NCI-H345 treated with DMSO at 0.1 percent for 48 hours (cell line): ENCODE results near the gene PHKG2.
"Not testable (repeated sequence)": the region's sequence is repeated elsewhere in the genome, so short reads cannot be mapped to it uniquely, and the experiment has no call there.

Experiments used
- DNase-seq: peaks from one replicate; lab custom pipeline; 2025; ENCODE audit not compliant: unreplicated experiment; lab: John Stamatoyannopoulos, UW

The PHKG2 gene, protein sequence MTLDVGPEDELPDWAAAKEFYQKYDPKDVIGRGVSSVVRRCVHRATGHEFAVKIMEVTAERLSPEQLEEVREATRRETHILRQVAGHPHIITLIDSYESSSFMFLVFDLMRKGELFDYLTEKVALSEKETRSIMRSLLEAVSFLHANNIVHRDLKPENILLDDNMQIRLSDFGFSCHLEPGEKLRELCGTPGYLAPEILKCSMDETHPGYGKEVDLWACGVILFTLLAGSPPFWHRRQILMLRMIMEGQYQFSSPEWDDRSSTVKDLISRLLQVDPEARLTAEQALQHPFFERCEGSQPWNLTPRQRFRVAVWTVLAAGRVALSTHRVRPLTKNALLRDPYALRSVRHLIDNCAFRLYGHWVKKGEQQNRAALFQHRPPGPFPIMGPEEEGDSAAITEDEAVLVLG

DNA sequence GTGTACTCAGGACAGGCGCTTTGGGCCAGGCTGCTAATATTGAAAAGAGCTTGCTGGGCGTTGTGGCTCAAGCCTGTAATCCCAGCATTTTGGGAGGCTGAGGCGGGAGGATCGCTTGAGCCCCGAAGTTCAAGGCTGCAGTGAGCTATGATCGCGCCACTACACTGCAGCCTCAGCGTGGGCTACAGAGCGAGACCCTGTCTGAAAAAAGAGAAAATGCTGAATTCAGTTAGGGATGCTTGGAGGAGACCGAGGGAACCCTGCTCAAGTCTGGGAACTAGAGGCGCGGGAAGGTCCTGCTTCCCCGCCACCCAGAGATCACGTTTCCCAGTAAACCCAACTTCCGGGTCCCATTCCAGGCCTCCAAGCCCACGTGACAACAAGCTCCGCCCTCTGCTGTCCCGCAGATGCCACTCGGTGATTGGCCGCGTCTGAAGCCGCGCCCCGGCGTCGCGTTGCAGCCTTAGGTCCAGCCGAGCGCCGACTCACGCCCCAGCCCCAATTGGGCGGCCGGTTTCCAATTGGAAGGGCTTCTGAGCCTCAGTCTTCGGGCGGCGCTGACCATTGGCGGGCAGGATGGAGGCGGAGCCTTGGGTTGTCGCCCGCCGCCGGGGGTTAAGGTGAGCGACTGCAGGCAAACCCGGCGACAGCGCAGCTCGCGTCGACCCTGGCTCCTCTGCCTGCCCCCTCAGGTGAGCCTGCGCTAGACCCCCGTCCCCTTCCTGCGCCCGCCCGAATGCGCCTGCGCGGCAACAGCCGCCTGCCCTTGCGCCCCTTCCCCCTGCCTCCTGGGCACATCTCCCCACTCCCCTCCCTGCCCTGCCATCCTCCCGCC, at the start of gene PHKG2:
TSS of gene PHKG2 (plus strand) at position 627 of the 835 bp plus-strand sequence. CDS start 396 bp downstream, outside the sequence.
- peak; percentile 100 for DNase-seq

DNA sequence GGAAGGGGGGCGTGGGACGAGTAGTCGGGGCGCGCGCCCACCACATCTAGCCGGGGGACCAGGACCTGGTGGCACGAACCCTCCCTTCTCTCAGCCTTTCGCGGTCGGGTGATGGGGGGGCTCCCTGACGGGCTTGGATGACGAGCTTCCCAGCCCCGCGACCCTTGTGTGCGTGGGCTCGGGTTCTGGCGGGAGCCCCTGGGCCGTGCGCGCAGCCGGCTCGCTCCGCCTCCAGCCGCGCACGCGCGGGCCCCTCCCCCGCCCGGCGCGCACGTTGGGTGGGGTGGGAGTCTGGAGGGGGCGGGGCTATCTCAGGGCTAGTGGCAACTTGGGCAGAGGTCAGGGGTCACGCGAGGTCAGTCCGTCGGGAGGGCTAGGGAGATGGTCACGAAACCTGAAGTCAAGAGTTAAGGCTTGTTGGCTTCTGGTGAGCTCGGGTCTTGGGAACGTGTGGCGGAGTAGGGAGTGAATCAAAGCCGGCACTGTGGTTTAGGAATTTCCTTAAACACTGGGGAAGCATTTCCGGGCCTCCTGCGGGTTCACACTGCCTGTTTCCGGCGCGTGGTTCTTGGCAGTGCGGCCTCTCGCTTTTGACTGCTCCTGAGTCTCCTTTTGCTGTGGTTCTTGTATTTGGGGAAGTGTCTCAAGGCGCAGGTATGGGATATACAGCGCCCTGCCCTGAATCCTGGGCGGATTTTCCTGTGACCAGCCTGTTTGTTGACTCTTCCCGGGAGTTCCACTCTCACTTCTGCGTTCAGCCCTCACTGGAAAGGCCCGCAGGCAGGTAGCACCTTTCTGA, 49.2 kb upstream of the PHKG2 start, which contains the start of gene SRCAP:
TSS of gene SRCAP (plus strand) at position 356 of the 799 bp plus-strand sequence. CDS start 1,654 bp downstream, outside the sequence.
- peak; percentile 82 for DNase-seq

DNA sequence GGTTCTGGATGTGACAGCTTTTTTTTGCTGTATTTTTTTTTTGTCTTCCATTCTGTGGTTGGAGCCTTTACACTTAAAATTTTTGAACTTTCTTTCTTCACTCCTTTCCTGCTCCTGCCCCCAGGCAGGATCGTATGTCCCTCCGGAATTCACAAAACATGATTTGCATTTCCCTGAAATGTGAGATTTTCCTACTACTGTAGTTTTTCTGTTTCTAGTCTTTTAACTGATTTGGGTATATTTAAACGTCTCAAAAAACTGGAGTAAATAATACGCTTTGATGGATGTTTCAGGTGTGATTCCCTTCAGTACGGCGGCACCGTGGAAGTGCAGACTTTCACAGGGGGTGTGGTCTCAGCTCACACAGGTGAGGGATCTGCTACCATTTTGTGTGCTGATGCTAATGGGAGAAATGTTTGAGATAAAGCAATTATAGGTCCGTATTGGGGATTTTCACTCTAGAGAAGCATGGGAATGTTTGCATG, 48.6 kb upstream of the PHKG2 start:
- DNase-seq, result no peak

DNA sequence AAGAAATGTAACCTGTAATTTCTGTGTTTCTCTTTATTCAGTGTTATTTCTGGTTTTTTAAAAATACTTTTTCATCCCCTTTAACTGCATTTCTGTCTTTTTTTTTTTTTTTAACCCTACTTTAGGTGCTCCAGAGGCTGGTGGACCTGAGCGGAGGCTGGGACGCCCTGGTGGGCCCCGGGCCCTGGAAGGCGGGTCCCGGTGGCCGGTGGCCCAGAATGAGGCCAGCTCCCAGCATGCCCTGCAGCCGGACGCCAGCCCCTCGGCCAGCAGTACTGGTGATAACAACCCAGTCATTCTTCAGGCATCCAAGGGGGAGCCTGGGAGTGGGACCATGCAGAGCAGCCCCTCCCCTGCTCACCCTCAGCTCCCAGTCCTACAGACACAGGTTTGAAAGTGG, 47.7 kb upstream of the PHKG2 start:
- DNase-seq, result no peak

DNA sequence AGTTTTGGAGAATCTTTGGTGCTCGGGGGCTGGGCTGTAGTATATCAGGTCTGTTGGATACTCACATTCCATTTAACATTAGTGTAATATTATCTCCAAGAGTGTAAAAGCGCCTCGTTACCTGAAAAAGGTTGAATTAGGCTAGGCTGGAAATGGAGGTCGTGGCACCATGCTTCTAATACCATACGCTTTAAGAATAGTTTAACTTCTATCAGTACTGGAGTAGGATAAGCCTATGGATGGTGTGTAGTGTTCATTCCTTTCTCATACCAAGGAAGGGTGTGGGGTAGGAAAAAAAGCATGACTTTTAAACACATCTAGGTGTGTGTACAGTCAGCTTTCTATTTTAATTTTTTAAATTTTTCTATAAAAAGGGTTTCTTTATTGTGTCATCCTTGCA, 47.3 kb upstream of the PHKG2 start:
- DNase-seq, result no peak

DNA sequence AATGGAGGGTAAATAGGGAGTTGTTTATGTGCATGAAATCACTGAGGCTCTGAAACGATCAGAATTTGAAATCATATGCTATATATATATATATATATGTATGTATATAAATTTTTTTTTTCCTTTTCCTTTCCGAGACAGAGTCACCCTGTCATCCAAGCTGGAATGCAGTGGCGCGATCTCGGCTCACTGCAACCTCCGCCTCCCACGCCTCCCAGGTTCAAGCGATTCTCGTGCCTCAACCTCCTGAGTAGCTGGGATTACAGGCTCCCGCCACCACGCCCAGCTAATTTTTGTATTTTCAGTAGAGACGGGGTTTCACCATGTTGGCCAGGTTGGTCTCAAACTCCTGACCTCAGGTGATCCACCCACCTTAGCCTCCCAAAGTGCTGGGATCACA, 45.2 kb upstream of the PHKG2 start:
- not testable (repeated sequence) for DNase-seq

DNA sequence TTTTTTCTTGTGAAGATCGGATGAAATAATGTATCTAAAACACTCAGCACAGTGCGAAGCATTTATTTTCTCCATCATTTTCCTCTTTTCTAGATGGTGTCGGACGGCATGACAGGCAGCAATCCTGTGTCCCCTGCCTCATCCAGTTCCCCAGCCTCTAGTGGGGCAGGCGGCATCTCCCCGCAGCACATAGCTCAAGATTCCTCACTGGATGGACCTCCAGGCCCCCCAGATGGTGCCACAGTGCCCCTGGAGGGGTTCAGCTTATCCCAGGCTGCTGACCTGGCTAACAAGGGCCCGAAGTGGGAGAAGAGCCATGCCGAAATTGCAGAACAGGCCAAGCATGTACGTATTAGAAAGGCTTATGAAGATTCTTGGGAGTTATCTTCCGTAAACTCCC, 44.3 kb upstream of the PHKG2 start:
- no peak for DNase-seq

DNA sequence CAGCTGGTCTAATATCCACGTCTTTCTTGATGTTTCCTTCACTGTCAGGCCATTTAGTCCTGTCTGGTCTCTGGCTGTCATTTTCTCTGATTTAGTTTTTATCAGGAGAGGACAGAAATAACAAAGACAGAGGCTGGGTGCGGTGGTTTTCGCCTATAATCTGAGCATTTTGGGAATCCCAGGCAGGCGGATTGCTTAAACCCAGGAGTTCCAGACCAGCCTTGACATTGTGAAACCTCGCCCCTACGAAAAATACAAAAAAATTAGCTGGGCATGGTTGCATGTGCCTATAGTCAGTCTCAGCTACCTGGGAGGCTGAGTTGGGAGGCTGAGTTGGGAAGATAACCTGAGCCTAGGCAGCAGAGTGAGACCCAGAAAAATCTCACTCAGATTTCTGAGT, 42.2 kb upstream of the PHKG2 start:
- DNase-seq, result no peak

DNA sequence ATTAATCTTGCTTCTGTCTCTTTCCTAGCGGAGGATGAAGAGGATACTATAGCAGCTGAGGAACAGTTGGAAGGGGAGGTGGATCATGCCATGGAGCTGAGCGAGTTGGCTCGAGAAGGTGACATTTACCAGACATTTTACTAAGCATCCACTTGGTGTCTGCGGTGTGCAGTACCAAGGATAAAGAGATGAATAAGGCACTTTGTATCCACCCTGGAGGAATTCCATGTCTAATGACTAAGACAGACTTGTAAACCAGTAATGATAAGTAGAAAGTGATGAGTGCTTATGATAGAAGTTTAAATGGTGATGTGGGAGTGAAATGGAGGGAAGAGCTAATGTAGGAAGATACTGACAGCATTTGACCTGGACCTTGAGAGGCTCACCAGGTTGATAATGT, 37.3 kb upstream of the PHKG2 start:
- no peak for DNase-seq

DNA sequence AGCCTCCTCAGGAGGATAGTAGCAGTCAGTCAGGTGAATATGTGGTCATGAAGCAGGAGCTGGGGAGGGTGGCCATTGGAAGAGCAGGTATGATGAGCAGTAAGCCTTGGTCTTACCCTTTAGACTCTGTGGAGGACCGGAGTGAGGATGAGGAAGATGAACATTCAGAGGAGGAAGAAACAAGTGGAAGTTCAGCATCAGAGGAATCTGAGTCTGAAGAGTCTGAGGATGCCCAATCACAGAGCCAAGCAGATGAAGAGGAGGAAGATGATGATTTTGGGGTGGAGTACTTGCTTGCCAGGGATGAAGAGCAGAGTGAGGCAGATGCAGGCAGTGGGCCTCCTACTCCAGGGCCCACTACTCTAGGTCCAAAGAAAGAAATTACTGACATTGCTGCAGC, 36.5 kb upstream of the PHKG2 start:
- no peak for DNase-seq

DNA sequence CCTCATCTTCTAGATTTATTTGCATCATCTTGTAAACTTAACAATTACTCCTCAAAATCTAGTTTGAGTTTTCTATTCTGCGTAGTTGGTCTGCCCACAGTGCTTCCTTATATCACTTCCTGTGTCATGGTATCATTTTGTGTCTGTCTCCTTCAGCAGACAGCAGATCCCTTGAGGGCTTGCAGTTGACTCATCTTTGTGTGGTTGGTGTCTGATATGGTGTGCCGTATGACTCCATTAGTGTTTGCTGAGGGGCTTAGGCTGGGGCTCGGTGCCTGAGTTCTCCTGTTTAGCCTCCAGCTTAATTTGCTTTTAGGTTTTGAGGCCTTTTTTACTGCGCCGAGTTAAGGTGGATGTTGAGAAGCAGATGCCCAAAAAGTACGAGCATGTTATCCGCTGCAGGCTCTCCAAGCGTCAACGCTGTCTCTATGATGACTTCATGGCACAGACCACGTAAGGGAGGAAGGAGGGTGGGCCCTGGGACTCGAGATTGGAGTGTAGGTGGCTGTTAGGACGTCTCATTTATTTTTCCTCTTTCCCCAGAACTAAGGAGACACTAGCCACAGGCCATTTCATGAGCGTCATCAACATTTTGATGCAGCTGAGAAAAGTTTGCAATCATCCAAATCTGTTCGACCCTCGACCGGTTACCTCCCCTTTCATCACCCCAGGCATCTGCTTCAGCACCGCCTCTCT, 32.3 kb upstream of the PHKG2 start:
- no peak for DNase-seq

DNA sequence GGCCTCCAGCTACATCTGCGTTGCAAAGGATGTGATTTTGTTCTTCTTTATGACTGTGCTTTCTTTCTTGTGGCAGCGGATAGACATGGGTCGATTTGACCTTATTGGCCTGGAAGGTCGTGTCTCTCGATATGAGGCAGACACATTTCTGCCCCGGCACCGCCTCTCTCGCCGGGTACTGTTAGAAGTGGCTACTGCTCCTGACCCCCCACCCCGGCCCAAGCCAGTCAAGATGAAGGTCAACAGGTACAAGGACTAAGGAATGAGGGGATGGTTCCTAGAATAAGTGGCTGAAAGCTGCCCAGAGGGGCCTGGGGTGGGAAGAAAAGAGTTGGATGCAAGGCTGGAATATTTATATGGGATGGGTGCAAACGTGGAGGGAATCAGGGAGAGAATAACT, 28.1 kb upstream of the PHKG2 start:
- DNase-seq, result no peak

DNA sequence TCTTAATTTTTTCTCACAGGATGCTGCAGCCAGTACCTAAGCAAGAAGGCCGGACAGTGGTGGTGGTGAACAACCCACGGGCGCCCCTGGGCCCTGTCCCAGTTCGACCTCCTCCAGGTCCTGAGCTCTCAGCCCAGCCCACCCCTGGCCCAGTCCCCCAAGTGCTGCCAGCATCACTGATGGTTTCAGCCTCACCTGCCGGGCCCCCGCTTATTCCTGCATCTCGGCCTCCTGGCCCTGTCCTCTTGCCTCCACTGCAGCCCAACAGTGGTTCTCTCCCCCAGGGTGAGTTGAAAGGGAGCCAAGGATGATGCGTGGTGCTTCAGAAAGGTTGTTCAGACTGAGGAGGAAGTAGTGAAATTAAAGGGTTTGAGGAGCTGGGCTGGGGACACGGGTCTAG, 27.5 kb upstream of the PHKG2 start:
- no peak for DNase-seq

DNA sequence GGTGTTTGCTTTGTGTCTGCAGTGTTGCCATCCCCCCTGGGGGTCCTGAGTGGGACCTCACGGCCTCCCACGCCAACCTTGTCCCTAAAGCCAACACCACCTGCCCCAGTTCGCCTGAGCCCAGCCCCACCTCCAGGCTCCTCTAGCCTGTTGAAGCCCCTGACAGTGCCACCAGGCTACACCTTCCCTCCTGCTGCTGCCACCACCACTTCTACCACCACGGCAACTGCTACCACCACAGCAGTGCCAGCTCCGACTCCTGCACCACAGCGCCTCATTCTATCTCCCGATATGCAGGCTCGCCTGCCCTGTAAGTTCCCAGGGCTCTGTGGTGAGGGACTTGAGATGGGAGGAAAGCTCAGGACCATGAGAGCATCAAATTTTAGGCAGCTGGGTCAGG, 27.1 kb upstream of the PHKG2 start:
- DNase-seq, result no peak

DNA sequence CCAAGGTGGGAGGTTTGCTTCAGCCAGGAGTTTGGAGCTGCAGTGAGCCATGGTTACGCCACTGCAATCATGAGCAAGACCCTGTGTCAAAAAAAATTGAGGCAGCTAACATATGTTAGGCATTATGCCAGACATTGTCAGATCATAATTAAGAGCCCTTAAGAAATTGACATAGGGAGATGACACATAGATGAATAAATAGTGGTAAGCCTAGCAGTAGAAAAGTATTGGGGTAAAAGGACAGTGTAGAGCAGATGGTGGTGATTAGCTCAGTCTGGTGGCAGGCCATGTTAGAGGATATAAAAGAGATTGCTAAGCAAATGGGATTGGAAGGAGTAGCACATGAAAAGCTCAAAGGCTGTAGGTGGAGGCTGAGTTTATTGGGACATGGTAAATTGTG, 26.6 kb upstream of the PHKG2 start:
- no peak for DNase-seq

DNA sequence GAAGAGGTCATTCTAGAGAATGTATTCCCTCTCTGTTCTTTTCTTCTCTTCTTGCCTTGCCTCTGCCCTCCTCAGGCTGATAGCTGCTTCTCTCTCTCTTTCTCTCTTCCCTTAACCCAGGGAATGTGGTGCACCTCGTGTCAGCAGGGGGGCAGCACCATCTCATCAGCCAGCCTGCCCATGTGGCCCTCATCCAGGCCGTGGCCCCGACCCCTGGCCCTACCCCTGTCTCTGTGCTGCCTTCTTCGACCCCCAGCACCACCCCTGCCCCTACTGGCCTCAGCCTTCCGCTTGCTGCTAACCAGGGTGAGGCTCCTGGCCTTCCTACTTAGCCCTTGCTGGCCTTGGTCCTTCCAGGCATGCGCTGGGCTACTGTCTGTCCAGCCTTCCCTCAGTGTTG, 25.8 kb upstream of the PHKG2 start:
- no peak for DNase-seq

DNA sequence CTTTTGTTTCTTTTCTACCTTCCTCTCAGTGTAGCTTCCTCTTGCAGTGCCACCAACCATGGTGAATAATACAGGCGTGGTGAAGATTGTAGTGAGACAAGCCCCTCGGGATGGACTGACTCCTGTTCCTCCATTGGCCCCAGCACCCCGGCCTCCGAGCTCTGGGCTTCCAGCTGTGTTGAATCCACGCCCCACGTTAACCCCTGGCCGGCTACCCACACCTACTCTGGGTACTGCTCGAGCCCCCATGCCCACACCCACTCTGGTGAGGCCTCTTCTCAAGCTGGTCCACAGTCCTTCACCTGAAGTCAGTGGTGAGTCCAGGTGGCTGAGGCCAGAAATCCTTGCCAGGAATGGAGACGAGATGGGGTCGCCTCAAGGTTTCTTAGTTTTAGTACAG, 25.3 kb upstream of the PHKG2 start:
- DNase-seq, result no peak

DNA sequence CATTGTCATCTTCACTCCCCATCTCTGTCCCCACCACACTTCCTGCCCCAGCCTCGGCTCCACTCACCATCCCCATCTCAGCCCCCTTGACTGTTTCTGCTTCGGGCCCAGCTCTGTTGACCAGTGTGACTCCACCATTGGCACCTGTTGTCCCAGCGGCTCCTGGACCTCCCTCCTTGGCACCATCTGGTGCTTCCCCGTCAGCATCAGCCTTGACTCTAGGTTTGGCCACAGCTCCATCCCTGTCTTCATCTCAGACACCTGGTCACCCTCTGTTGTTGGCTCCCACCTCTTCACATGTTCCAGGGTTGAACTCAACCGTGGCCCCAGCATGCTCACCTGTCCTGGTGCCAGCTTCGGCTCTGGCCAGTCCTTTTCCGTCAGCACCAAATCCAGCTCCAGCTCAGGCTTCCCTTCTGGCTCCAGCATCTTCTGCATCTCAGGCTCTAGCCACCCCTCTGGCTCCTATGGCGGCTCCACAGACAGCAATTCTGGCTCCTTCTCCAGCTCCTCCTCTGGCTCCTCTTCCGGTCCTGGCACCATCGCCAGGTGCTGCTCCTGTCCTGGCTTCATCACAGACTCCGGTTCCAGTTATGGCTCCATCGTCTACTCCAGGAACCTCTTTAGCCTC, 24.4 kb upstream of the PHKG2 start:
- DNase-seq, result no peak

DNA sequence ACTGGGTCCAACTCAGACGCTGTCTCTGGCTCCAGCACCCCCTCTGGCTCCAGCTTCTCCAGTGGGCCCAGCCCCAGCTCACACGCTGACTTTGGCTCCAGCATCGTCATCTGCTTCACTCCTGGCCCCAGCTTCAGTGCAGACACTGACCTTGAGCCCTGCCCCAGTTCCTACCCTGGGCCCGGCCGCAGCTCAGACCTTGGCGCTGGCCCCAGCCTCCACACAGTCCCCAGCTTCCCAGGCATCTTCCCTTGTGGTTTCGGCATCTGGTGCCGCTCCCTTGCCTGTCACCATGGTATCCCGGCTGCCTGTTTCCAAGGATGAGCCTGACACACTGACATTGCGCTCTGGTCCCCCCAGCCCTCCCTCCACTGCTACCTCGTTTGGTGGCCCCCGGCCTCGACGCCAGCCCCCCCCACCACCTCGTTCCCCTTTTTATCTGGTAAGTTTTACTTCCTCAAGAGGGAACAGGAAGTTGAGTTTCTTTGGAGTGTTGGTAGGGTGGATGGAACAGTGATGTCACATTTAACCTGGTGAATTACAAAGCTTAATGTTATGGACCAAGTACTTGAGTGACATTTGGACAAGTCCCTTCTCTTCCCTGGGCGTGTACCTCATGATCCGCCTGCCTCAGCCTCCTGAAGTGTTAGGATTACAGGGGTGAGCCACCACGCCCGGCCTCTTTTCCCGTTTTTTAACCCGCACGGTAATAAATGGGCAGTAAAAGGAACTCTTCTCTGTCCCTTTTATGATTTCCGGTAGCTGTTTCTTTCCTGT, 23.4 kb upstream of the PHKG2 start:
- no peak for DNase-seq
